GM12864 (cell line): ENCODE data around the gene ICA1.
A peak's percentile ranks its signal among the peaks of the same experiment; 100 is the strongest.

Experiments
- DNase-seq: peaks from one replicate; pipeline ENCODE4 v3.0.0-alpha.2; 2011; ENCODE audit warnings: low read depth
- H3K4me3 ChIP-seq: 2 replicates; pipeline ENCODE4 v1.5.1; 2011; ENCODE audit warnings: mild to moderate bottlenecking, low read depth, low read length, control low read depth
- TF ChIP-seq, protein P1 (sequence below): IDR thresholded peaks from 2 replicates; pipeline ENCODE4 v1.5.1; 2011; ENCODE audit warnings: low read depth, mild to moderate bottlenecking, moderate library complexity, low read length, control low read depth, inconsistent platforms; ENCODE audit errors: missing control alignments

Gene ICA1

GRCh38 chr7:8282871-8283270, 20.9 kb upstream of the ICA1 start:
- no peak overlapping the region for H3K4me3 ChIP-seq
- DNase-seq = no peak
- TF ChIP-seq, protein P1, sequence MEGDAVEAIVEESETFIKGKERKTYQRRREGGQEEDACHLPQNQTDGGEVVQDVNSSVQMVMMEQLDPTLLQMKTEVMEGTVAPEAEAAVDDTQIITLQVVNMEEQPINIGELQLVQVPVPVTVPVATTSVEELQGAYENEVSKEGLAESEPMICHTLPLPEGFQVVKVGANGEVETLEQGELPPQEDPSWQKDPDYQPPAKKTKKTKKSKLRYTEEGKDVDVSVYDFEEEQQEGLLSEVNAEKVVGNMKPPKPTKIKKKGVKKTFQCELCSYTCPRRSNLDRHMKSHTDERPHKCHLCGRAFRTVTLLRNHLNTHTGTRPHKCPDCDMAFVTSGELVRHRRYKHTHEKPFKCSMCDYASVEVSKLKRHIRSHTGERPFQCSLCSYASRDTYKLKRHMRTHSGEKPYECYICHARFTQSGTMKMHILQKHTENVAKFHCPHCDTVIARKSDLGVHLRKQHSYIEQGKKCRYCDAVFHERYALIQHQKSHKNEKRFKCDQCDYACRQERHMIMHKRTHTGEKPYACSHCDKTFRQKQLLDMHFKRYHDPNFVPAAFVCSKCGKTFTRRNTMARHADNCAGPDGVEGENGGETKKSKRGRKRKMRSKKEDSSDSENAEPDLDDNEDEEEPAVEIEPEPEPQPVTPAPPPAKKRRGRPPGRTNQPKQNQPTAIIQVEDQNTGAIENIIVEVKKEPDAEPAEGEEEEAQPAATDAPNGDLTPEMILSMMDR = no peak

DNA sequence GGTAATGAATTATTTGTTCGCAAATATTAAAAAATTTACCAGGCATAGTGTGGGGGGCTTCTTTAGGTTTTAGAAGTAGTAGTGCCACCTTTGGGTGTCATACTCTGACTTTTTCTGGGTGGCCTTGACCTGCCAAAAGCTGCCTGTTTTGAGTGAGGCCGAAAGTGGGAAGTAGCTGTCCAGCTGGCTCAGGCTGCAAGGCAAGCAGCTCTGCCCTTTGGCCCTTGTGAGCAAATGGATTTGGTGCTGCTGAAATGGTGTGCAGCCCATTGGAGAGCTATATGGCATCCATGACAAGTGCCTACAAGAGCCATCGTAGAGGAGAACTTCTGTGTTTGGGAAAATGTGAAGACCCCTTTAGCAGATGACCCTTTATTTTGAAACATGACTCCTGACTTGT, 20.2 kb upstream of the ICA1 start:
- DNase-seq = no peak
- TF ChIP-seq, protein P1 = no peak
- no peak overlapping the region for H3K4me3 ChIP-seq

GRCh38 chr7:8278183-8278582, 16.2 kb upstream of the ICA1 start:
- no peak for DNase-seq
- TF ChIP-seq, protein P1 = no peak

GRCh38 chr7:8277394-8277982, 15.5 kb upstream of the ICA1 start:
- H3K4me3 ChIP-seq = no peak overlapping the region
- TF ChIP-seq, protein P1 = peak; percentile 29
- DNase-seq = no peak

More at GRCh38 chr7:8278183-8278582, 16.2 kb upstream of the ICA1 start:
- no peak overlapping the region for H3K4me3 ChIP-seq

DNA sequence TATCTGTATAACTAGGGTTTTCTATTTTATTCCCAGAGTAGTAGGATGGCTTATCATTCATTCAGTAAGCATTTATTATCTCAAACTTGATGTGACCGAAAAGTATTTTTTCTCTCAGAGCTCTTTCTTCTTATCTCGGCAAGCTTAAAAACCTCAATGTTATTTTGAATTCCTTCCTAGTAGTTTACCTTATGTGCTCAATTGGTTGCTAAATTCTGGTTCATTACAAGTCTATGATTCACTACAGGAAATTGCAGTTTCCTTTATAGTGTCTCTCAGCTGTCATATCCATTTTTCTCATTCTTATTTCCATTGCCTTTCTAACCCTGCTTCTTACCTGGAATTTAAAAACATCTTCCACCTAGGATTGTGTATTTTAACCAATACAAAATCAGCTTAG, 12.6 kb upstream of the ICA1 start:
- TF ChIP-seq, protein P1 = no peak
- no peak overlapping the region for H3K4me3 ChIP-seq
- no peak for DNase-seq

DNA sequence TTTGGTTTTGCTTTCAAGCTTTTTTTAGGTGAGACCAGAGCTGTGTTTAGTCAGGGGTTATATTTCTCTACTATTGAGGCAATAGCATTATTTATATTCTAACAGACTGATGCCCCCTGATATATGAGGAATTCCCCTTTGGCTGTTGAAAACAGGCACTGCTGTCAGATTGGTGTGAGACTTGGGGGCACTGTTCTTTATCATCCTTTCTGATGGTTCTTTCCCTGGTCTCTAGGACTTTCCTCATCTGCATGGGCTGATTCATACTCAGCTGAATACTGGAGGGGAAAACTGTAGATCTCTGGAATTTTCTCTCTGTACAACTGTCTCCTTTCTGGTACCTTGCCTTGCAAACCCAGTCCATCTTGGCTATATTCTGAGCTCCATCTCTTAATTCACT, 10.0 kb upstream of the ICA1 start:
- H3K4me3 ChIP-seq = no peak overlapping the region
- TF ChIP-seq, protein P1 = no peak

DNA sequence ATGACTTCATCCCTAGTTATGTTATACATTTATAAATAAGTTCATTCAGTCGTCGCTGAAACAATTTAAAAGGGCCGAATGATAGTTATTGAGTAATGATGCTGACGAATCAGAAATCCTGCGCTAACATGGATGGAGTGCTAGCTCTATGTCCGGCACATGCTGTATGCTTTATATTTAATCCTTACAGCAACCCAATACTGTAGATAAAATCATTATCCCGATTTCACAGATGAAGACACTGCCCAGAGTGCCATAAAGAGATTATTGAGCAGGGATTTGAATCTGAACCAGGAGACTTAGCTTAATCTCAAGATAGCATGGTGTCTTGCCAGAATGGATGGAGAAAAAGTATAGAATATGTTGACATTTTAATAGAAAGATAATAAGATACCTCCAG, 1.1 kb upstream of the ICA1 start:
- DNase-seq = no peak
- TF ChIP-seq, protein P1 = no peak
- no peak overlapping the region for H3K4me3 ChIP-seq

More for the DNA sequence above, 10.0 kb upstream of the ICA1 start:
- no peak for DNase-seq
